GM18526 (cell line): ENCODE data around the gene CNGA4.

Source experiments
- POLR2A ChIP-seq: IDR thresholded peaks from 3 replicates; pipeline ENCODE4 v1.6.1; 2011; ENCODE audit not compliant: insufficient read length; ENCODE audit errors: extremely low read depth

CNGA4 gene

DNA sequence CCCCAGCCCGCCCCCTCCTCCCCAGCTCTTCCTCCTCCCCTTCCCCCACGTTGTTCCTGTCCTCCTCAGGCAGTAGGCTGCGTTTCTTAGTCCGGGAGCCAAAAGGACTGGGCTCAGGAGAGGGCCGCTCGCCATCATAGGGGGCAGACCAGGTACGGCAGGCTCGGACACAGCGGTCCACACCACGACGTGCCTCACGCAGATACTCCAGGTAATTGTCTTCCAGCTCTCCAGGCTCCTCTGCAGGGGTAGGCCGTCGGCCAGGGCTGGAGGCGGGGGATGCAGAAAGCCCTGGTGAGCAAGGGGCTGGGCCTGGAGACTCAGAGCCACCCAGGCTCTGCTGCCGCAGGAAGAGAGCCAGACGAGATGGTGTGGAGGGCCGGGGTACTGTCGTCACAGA is 21.2 kb upstream of the CNGA4 start:
- no peak for TF ChIP-seq POLR2A

GRCh38 chr11:6219359-6219758 is 19.5 kb upstream of the CNGA4 start:
- no peak for TF ChIP-seq POLR2A

DNA sequence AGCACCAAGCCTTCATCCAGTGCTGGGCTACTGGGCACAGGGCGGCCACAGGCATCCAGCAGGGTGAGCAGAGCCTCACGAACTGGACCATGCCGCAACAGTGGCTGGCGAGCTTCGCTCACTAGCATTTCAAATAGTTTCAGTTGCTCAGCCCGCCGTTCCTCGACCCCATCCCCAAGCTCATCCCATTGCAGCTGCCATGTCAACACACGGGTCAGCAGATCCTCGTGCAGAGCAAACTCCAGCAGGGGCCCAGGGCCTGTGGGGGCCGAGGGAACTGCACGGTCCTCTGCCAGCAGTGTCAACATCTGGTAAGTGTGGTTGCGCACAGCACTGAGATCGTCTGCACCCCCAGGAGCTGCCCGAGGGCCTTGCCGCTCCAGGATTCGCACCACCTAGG is 15.0 kb upstream of the CNGA4 start:
- TF ChIP-seq POLR2A: no peak

- TF ChIP-seq POLR2A: no peak
Measured at GRCh38 chr11:6224421-6224820, 14.5 kb upstream of the CNGA4 start.

GRCh38 chr11:6225024-6225423 is 13.9 kb upstream of the CNGA4 start:
- TF ChIP-seq POLR2A: no peak

GRCh38 chr11:6225896-6226295 is 13.0 kb upstream of the CNGA4 start:
- no peak for TF ChIP-seq POLR2A

DNA sequence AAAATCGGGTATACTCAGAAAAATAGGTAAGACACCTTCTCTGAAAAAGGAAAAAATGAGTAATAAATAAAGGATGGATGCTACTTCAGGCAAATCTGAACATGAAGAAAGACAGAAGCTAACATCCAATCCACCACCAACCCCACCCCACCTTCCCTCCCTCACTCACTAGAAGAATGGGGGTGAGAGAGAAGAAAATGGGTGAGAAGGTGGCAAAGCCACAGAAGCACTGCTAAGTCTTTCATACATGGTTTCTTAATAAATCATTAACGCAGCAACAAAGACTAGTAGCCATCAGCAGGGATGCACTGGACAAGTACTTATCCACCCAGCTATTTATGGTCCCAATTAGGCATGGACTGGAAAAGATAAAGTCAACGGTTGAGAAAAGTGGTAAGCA is 10.4 kb upstream of the CNGA4 start:
- no peak for TF ChIP-seq POLR2A

DNA sequence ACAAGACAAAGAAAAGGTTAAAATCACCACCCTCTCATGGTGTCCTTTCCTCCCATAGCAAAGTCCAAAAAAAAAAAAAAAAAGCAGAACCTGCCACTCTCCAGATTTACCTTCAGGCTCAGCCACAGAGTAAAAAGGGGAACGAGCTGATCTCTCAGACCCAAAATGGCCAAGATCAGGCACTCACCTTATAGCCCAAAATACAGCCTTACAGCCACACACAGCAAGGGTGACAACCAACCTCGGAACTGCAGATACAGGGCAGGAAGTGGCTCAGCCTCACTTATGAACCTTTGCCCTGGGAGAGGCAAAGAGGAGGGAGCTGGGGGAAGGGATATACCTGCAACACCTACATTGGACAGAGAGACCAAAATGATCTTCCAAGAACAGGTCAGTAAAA is 9.0 kb upstream of the CNGA4 start:
- TF ChIP-seq POLR2A: no peak

GRCh38 chr11:6232899-6233298 is 6.0 kb upstream of the CNGA4 start:
- no peak for TF ChIP-seq POLR2A

GRCh38 chr11:6233984-6234386 is 4.9 kb upstream of the CNGA4 start:
- TF ChIP-seq POLR2A: no peak

GRCh38 chr11:6234387-6235107 is 4.3 kb upstream of the CNGA4 start, which contains the start of gene FHIP1B:
TSS of gene FHIP1B (minus strand) at chr11:6234636. CDS start at chr11:6224516, 10,120 bp downstream.
- peak; percentile 73 for TF ChIP-seq POLR2A

DNA sequence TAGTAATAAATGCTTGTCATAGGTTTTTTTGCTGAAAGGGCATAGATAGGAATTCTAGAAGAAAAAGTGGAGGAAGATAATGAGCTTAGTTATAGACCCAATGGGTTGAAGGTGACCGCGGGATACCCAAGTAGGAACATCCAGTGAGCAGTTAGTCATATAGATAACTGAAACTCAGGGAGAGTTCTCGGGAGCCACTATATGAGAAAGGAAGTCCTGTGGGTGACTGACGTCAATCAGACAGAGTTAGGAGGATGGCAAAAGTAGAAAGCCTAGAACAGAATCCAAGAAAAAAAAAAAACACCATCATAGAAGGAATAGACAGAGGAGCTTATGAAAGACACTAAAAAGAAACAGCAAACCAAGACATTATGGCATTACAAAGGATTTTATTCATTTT is 1.6 kb upstream of the CNGA4 start:
- no peak for TF ChIP-seq POLR2A

DNA sequence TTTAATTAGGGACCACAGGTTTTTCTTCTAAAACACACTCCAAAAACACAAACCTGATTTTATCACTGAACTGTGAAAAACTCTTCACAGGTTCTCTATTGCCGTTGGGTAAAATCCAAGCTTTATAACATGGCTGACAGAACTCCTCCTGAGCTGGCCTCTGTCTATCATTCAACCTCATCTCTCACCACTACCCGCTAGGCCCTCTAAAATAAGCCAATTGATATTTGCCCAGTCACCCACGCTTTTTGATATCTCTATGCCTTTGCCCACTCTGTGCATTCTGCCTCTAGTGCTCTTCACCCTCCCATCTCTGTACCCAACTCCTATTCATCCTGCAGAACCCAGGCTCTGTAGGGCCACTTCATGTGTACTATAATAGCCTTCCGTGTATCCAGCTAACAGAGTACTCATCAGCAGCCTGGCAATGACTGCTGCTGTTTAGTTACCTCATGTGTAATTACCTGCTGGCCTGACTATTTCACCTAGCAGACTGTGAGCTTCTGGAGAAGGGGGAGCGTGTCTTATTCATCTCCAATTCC is 1.1 kb upstream of the CNGA4 start:
- TF ChIP-seq POLR2A: no peak

DNA sequence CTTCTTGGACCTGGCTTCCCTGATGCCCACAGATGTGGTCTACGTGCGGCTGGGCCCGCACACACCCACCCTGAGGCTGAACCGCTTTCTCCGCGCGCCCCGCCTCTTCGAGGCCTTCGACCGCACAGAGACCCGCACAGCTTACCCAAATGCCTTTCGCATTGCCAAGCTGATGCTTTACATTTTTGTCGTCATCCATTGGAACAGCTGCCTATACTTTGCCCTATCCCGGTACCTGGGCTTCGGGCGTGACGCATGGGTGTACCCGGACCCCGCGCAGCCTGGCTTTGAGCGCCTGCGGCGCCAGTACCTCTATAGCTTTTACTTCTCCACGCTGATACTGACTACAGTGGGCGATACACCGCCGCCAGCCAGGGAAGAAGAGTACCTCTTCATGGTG is 1.2 kb downstream of the CNGA4 start:
- no peak for TF ChIP-seq POLR2A

DNA sequence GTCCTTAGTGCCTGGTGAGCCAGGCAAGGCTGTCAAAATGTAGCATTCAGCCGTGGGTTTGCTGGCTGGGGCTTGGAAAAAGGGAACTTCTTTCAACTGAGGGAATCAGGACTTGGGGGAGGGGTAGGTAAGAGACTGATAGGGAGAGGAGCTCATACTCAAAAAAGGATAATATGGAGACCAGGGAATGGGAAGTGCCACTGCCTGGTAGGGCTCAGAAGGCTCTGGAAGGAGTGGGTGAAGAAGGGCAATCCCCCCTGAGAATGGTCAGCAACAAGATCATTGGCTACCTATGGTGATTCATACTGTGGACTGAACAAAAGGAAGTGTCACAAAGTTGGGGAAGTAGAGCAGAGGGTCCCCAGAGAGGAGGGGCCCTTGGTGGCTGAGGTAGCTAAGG is 1.9 kb downstream of the CNGA4 start:
- no peak for TF ChIP-seq POLR2A

DNA sequence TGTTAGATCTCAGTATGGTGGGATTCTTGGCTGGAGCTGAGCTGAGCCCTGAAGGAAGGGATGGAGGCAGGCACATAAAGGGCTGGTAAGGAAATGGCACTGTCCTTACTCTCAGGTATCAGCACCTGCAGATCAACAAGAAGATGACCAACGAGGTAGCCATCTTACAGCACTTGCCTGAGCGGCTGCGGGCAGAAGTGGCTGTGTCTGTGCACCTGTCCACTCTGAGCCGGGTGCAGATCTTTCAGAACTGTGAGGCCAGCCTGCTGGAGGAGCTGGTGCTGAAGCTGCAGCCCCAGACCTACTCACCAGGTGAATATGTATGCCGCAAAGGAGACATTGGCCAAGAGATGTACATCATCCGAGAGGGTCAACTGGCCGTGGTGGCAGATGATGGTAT is 2.4 kb downstream of the CNGA4 start:
- no peak for TF ChIP-seq POLR2A

DNA sequence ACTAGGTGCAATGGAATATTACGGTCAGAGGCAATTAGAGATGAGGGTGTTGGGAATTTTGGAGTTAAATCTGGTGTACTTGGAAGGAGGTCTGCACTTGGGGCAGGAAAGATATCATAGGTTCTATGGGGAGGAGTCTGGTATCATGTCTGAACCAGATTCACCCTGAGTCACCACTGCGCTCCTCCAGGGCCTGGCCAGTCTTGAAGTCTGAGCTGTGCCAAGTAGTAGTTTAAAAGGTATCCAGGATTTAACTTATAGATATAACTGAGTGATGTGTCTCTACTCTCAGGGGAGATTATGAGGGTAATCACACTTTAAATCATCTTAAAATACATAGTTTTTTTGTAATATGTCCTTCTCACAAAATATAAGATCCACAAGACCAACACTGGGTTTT is 6.6 kb downstream of the CNGA4 start:
- no peak for TF ChIP-seq POLR2A
